Measurements from ENCODE around the gene MOV10.

DNA sequence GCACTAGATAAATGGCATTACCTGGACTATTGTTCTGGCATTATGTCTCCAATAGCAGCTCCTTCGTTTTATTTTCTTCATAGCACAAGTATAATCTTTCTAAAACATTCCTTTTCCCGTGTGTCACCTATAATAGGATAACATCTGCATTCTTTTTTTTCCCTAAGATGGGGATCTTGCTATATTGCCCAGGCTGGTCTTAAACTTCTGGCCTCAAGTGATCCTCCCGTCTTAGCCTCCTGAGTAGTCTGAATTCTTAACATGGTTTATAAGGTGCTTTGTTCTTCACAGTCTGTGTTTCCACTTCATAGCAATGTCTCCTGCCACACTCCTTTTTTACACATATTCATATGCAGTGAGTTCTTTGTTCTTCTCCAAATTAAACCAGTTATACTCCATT lies 8.6 kb upstream of the MOV10 start:
- TF ChIP-seq, protein P1, sequence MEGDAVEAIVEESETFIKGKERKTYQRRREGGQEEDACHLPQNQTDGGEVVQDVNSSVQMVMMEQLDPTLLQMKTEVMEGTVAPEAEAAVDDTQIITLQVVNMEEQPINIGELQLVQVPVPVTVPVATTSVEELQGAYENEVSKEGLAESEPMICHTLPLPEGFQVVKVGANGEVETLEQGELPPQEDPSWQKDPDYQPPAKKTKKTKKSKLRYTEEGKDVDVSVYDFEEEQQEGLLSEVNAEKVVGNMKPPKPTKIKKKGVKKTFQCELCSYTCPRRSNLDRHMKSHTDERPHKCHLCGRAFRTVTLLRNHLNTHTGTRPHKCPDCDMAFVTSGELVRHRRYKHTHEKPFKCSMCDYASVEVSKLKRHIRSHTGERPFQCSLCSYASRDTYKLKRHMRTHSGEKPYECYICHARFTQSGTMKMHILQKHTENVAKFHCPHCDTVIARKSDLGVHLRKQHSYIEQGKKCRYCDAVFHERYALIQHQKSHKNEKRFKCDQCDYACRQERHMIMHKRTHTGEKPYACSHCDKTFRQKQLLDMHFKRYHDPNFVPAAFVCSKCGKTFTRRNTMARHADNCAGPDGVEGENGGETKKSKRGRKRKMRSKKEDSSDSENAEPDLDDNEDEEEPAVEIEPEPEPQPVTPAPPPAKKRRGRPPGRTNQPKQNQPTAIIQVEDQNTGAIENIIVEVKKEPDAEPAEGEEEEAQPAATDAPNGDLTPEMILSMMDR (optimal IDR thresholded peaks at IDR 0.05 in 1 of 3, IDR thresholded peaks at IDR 0.05 in 1 of 3, conservative IDR thresholded peaks at IDR 0.05 in 1 of 3; ENCODE audit: extremely low read depth in 1 of 3, insufficient read depth in 2 of 3, low read length in 3 of 3), result no peak
- no peak for TF ChIP-seq EZH2 (IDR thresholded peaks at IDR 0.05; ENCODE audit: low read length)
